Measurements from ENCODE around the gene ZFP91.

Gene ZFP91

DNA sequence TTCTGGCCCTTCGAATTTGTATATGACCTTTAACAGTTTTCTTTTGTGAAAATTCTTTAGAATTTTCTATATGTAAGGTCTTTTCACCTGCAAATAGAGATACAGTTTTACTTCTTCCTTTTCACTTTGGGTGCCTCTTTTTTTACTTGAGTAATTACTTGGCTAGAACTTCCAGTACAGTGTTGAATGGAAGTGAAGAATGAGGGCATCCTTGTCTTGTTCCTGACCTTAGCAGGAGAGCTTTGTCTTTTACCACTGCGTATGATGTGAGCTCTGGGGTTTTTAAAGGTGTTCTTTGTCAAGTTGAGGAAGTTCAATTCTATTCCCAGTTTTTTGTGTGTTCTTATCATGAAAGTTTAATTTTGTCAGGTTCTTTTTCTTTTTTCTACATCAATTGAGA is 21.6 kb downstream of the ZFP91 start:
- no peak overlapping the region for H3K4me3 ChIP-seq (ENCODE audit: low read depth, low read length)
- no peak for DNase-seq (ENCODE audit: low read depth)
- no peak for TF ChIP-seq CTCF (conservative IDR thresholded peaks at IDR 0.05; ENCODE audit: low read depth, low read length)

GRCh38 chr11:58606930-58607714 is 28.3 kb downstream of the ZFP91 start:
- TF ChIP-seq CTCF (conservative IDR thresholded peaks at IDR 0.05; ENCODE audit: low read depth, low read length), result no peak
- H3K4me3 ChIP-seq (ENCODE audit: low read depth, low read length), result no peak overlapping the region
- no peak for DNase-seq (ENCODE audit: low read depth)

- DNase-seq (ENCODE audit: low read depth), result no peak
- TF ChIP-seq CTCF (conservative IDR thresholded peaks at IDR 0.05; ENCODE audit: low read depth, low read length), result no peak
- no peak overlapping the region for H3K4me3 ChIP-seq (ENCODE audit: low read depth, low read length)
These were observed 29.5 kb downstream of the ZFP91 start for GRCh38 chr11:58608331-58608730.

DNA sequence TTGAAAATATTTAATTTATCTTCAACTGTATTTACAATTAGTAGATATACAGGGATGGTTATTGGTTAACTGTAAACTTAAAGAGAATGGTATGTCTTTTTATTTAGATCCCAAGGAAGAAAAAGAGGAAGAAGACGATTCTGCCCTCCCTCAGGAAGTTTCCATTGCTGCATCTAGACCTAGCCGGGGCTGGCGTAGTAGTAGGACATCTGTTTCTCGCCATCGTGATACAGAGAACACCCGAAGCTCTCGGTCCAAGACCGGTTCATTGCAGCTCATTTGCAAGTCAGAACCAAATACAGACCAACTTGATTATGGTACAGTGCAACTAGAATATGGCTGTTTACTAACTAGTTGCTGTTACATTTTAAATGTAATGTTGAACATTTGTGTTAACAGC is 30.9 kb downstream of the ZFP91 start:
- no peak for TF ChIP-seq CTCF (conservative IDR thresholded peaks at IDR 0.05; ENCODE audit: low read depth, low read length)
- no peak for DNase-seq (ENCODE audit: low read depth)
- no peak overlapping the region for H3K4me3 ChIP-seq (ENCODE audit: low read depth, low read length)

DNA sequence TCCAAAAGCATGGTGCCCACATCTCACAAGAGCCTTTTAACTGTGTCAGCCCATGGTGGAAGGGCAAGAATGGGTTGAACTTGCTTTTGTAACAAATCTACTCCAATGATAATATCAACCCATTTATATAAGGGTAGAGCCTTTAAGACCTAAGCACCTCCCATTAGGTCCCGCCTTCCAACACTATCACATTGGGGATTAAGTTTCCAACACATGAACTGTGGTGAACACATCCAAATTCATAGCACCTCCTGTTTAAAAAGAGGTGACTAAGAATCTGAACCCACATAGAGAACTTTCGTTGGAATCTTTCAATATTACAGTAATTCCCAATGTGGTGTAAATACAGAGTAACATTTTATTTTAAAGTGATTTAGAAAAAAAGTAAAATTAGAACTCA is 34.4 kb downstream of the ZFP91 start:
- DNase-seq (ENCODE audit: low read depth), result no peak
- TF ChIP-seq CTCF (conservative IDR thresholded peaks at IDR 0.05; ENCODE audit: low read depth, low read length), result no peak
- no peak overlapping the region for H3K4me3 ChIP-seq (ENCODE audit: low read depth, low read length)

DNA sequence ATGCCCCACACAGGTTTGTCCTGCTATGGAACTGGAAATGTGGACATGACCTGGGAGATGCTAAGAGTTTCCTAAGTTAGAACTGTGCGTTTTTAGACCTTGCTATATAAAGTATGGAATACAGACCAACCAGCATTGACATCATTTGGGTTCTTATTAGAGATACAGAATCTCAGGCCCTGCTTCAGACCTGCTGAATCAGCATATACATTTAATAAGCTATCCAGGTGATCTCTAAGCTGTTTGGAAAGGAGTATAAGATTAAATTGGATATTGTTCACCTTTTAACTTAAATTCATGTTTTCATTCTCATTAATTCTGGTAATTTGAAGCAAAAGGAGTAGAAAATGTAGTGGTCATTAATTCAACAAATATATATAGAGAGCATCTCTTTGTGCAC is 36.7 kb downstream of the ZFP91 start:
- no peak for TF ChIP-seq CTCF (conservative IDR thresholded peaks at IDR 0.05; ENCODE audit: low read depth, low read length)
- H3K4me3 ChIP-seq (ENCODE audit: low read depth, low read length), result no peak overlapping the region
- DNase-seq (ENCODE audit: low read depth), result no peak

DNA sequence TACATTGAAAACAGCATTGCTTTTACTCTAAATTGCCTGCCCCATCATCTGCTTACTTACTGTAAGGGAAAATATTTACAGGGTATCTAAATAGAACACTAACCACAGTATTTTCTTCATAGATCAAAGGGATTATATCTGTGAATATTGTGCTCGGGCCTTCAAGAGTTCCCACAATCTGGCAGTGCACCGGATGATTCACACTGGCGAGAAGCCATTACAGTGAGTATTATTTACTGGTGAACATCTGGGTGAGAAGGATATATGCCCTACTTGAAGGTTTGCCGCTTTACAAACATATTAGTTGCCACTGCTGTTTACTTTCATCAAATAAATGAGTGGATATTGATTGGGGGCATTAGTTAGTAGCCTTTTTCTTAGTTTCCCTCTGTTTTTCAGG is 37.7 kb downstream of the ZFP91 start:
- no peak for TF ChIP-seq CTCF (conservative IDR thresholded peaks at IDR 0.05; ENCODE audit: low read depth, low read length)
- DNase-seq (ENCODE audit: low read depth), result peak; percentile 93
- H3K4me3 ChIP-seq (ENCODE audit: low read depth, low read length), result no peak overlapping the region

Measured in choroid plexus epithelial cell (primary cell).